Smooth muscle cell (in vitro differentiated cells): ENCODE data around the gene SLC12A6. TPM values are rescaled to one million over a fixed set of nuclear protein-coding genes. Genes with fewer than 3 reads are reported as not detected.

Experiments used
- DNase-seq: peaks from one replicate; lab custom pipeline; 2025; ENCODE audit not compliant: unreplicated experiment; lab: John Stamatoyannopoulos, UW
- H2AFZ ChIP-seq: fragments of 200-600 bp; sonication (generic); 2 replicates; pipeline ENCODE4 v1.6.0; 2016; ENCODE audit warnings: antibody characterized with exemption, low read depth, mild to moderate bottlenecking
- H3F3A ChIP-seq: fragments of 200-600 bp; sonication (generic); 2 replicates; pipeline ENCODE4 v1.6.0; 2017; ENCODE audit warnings: antibody characterized with exemption, low read depth
- H3K27ac ChIP-seq: fragments of 200-600 bp; sonication (generic); 2 replicates; pipeline ENCODE4 v1.5.1; 2016; ENCODE audit warnings: low read depth, mild to moderate bottlenecking
- H3K27me3 ChIP-seq: fragments of 200-600 bp; sonication (generic); 2 replicates; pipeline ENCODE4 v1.6.1; 2016; ENCODE audit warnings: low read depth, mild to moderate bottlenecking
- H3K36me3 ChIP-seq: fragments of 200-600 bp; sonication (generic); 2 replicates; pipeline ENCODE4 v1.5.1; 2016; ENCODE audit warnings: low read depth
- H3K4me1 ChIP-seq: fragments of 200-600 bp; sonication (generic); 2 replicates; pipeline ENCODE4 v1.5.1; 2016; ENCODE audit warnings: low read depth
- H3K4me2 ChIP-seq: fragments of 200-600 bp; sonication (generic); 2 replicates; pipeline ENCODE4 v1.6.0; 2016; ENCODE audit warnings: mild to moderate bottlenecking
- H3K4me3 ChIP-seq: fragments of 200-600 bp; sonication (generic); 2 replicates; pipeline ENCODE4 v1.5.1; 2016; ENCODE audit warnings: mild to moderate bottlenecking
- H3K79me2 ChIP-seq: fragments of 200-600 bp; sonication (generic); 2 replicates; pipeline ENCODE4 v1.6.0; 2016; ENCODE audit warnings: low read depth, mild to moderate bottlenecking
- H3K9ac ChIP-seq: fragments of 200-600 bp; sonication (generic); 2 replicates; pipeline ENCODE4 v1.6.0; 2016; ENCODE audit warnings: low read depth
- H3K9me3 ChIP-seq: fragments of 200-600 bp; sonication (generic); replicated peaks from 2 replicates; pipeline ENCODE4 v1.5.1; 2016; ENCODE audit warnings: low read depth
- H4K20me1 ChIP-seq: fragments of 200-600 bp; sonication (generic); 2 replicates; pipeline ENCODE4 v1.6.0; 2016; ENCODE audit warnings: low read depth
- WGBS: methylation state at CpG from one replicate; pipeline ENCODE4 v1.1.7; 2016; ENCODE audit warnings: low lambda C conversion rate; 5-methylcytosine and 5-hydroxymethylcytosine counted together
- polyA plus RNA-seq: library from polyadenylated mRNA; unstranded; fragments of >200 nt; fragmentation: Nextera tagmentation; extraction: Ambion mirVana; gene quantifications from 2 replicates; pipeline ENCODE4 v1.2.1, GENCODE V29; 2016
- total RNA-seq: library from RNA; depleted of rRNA; stranded (reverse); fragments of >200 nt; gene quantifications from 2 replicates; pipeline ENCODE4 v1.2.3, GENCODE V29; 2014
- TF ChIP-seq, protein P1 (sequence below): fragments of 200-600 bp; sonication (generic); IDR thresholded peaks from 2 replicates; pipeline ENCODE4 v1.5.1; 2017; ENCODE audit warnings: borderline replicate concordance, mild to moderate bottlenecking, antibody characterized with exemption; ENCODE audit not compliant: insufficient read depth, poor library complexity, severe bottlenecking

SLC12A6 gene
- total and polyA plus RNA-seq, 2 experiments from 2014 or later: 3.0 to 11.3 TPM

DNA sequence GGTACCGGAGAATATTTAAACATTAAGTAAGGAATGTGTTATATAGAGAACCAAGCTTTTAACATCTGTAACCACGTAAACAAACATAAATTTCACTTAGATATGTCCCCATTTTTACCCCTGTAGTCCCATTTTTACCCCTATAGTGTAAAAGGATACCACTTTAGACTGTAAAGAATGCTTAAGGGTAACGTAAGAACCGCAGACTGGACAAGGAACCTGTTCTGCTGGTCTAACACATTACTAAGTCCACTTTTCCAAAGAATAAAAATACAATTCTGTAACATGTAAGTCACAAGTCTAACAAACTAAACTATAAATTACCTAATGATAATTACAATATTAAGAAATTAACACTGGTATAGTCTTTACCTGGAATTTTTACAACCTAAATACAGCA is 2.9 kb downstream of the SLC12A6 start:
- Histone ChIP-seq H3K4me2 (peak overlapping the region; percentile 3), H2AFZ (no peak overlapping the region), H3K4me1 (no peaks in the 10 kb centered on the region), H3K9me3 (no peaks in the 10 kb centered on the region), H3K79me2 (peaks cover under 1% of the 10 kb centered on the region), H3K36me3 (no peaks in the 10 kb centered on the region), H3K9ac (no peak overlapping the region), H3K27ac (peak overlapping the region; percentile 53), H3F3A (peaks cover 8% of the 10 kb centered on the region), H3K27me3 (no peaks in the 10 kb centered on the region), H3K4me3 (no peak overlapping the region), H4K20me1 (no peaks in the 10 kb centered on the region)
- DNase-seq: no peak
- TF ChIP-seq, protein P1, sequence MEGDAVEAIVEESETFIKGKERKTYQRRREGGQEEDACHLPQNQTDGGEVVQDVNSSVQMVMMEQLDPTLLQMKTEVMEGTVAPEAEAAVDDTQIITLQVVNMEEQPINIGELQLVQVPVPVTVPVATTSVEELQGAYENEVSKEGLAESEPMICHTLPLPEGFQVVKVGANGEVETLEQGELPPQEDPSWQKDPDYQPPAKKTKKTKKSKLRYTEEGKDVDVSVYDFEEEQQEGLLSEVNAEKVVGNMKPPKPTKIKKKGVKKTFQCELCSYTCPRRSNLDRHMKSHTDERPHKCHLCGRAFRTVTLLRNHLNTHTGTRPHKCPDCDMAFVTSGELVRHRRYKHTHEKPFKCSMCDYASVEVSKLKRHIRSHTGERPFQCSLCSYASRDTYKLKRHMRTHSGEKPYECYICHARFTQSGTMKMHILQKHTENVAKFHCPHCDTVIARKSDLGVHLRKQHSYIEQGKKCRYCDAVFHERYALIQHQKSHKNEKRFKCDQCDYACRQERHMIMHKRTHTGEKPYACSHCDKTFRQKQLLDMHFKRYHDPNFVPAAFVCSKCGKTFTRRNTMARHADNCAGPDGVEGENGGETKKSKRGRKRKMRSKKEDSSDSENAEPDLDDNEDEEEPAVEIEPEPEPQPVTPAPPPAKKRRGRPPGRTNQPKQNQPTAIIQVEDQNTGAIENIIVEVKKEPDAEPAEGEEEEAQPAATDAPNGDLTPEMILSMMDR: no peak
- WGBS: 76% methylated on average over 4 of the region's 4 CpGs

- Histone ChIP-seq H3F3A (no peaks in the 10 kb centered on the region), H3K27ac (no peak overlapping the region), H3K27me3 (no peaks in the 10 kb centered on the region), H3K4me2 (no peak overlapping the region), H3K9ac (no peak overlapping the region), H3K9me3 (no peaks in the 10 kb centered on the region), H3K79me2 (no peaks in the 10 kb centered on the region), H3K36me3 (no peaks in the 10 kb centered on the region), H3K4me3 (no peak overlapping the region), H4K20me1 (no peaks in the 10 kb centered on the region), H2AFZ (no peak overlapping the region), H3K4me1 (no peaks in the 10 kb centered on the region)
- TF ChIP-seq, protein P1: no peak
- 98% methylated on average over 6 of the region's 6 CpGs for WGBS
- DNase-seq: no peak
Observed at GRCh38 chr15:34332553-34333120, 4.9 kb downstream of the SLC12A6 start.

DNA sequence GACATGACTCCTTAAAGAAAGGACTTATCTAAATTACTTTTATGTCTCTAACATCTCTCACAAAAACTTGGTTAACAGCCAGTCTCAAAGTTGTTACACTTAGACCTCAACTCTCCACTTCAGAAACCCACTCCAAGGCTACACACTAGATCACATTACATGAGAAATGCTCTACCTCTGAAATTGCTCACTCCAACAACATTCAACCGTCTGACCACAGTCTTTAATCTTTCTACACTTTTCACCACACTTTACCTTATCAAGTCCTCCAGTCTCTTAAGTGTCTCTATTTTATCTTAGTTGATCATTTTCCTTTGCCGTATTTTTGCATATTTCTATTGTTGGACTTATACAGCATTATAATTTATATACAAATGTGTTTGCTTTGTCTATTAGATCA is 5.8 kb downstream of the SLC12A6 start:
- Histone ChIP-seq H3K4me2 (no peak overlapping the region), H3K79me2 (no peaks in the 10 kb centered on the region), H3K36me3 (no peaks in the 10 kb centered on the region), H3K4me1 (no peaks in the 10 kb centered on the region), H3K9ac (no peak overlapping the region), H3K27me3 (no peaks in the 10 kb centered on the region), H3K4me3 (no peak overlapping the region), H3F3A (no peaks in the 10 kb centered on the region), H3K9me3 (no peaks in the 10 kb centered on the region), H4K20me1 (no peaks in the 10 kb centered on the region), H3K27ac (no peak overlapping the region), H2AFZ (no peak overlapping the region)
- DNase-seq: no peak
- TF ChIP-seq, protein P1: no peak
- WGBS: 78% methylated on average over 2 of the region's 2 CpGs

- no peak overlapping the region for H3K4me3 ChIP-seq
- H2AFZ ChIP-seq: no peak overlapping the region
- H3K79me2 ChIP-seq: no peaks in the 10 kb centered on the region
- H3K9ac ChIP-seq: no peak overlapping the region
- H3K27ac ChIP-seq: no peak overlapping the region
- no peaks in the 10 kb centered on the region for H3K27me3 ChIP-seq
- TF ChIP-seq, protein P1: no peak
- no peaks in the 10 kb centered on the region for H3K36me3 ChIP-seq
- no peaks in the 10 kb centered on the region for H3K4me1 ChIP-seq
- H4K20me1 ChIP-seq: no peaks in the 10 kb centered on the region
- WGBS: 97% methylated on average over 5 of the region's 5 CpGs
- no peaks in the 10 kb centered on the region for H3K9me3 ChIP-seq
- H3F3A ChIP-seq: no peaks in the 10 kb centered on the region
- DNase-seq: no peak
- H3K4me2 ChIP-seq: no peak overlapping the region
Observed at GRCh38 chr15:34330279-34330678, 7.3 kb downstream of the SLC12A6 start.
